Keratinocyte (primary cell): ENCODE measurements around the gene NEGR1. TPM values are rescaled to one million over a fixed set of nuclear protein-coding genes. Genes with fewer than 3 reads are reported as not detected.

ENCODE experiments used
- DNase-seq: peaks from one replicate; pipeline ENCODE4 v3.0.0-alpha.2; 2011; ENCODE audit warnings: low read depth, missing footprints, low spot score
- FAIRE-seq: peaks from 2 replicates; lab custom pipeline; 2011; peaks lifted over from hg19 to GRCh38; lab: Jason Lieb, UNC
- H2AFZ ChIP-seq: 2 replicates; pipeline ENCODE4 v1.6.0; 2012; ENCODE audit warnings: low read length, control low read depth, inconsistent platforms; ENCODE audit not compliant: control insufficient read depth
- H3K27ac ChIP-seq: 2 replicates; pipeline ENCODE4 v1.5.1; 2011; ENCODE audit warnings: low read length; ENCODE audit not compliant: control insufficient read depth, insufficient read depth
- H3K27me3 ChIP-seq: 3 replicates; pipeline ENCODE4 v1.6.0; 2011; ENCODE audit warnings: low read length; ENCODE audit not compliant: control insufficient read depth, insufficient read depth; ENCODE audit errors: extremely low read depth
- H3K36me3 ChIP-seq, 2 experiments: 2 replicates in 1 of 2; 3 replicates in 1 of 2; pipeline ENCODE4 v1.5.1; 2011; ENCODE audit warnings: low read length in 2 of 2, mild to moderate bottlenecking in 1 of 2; ENCODE audit not compliant: control insufficient read depth in 2 of 2, insufficient read depth in 2 of 2; ENCODE audit errors: extremely low read depth in 1 of 2
- H3K4me1 ChIP-seq: 3 replicates; pipeline ENCODE4 v1.5.1; 2011; ENCODE audit warnings: low read length; ENCODE audit not compliant: control insufficient read depth, insufficient read depth; ENCODE audit errors: extremely low read depth
- H3K4me2 ChIP-seq: 3 replicates; pipeline ENCODE4 v1.6.0; 2011; ENCODE audit warnings: low read depth, low read length; ENCODE audit not compliant: control insufficient read depth, insufficient read depth; ENCODE audit errors: extremely low read depth
- H3K4me3 ChIP-seq, 3 experiments: fragments of 200-600 bp in 1 of 3; sonication (generic) in 1 of 3; 2 replicates in 2 of 3; 3 replicates in 1 of 3; pipeline ENCODE4 v1.5.1; 2011 to 2016; ENCODE audit warnings: low read length in 3 of 3, mild to moderate bottlenecking in 3 of 3, control low read depth in 2 of 3, inconsistent platforms in 1 of 3, low read depth in 1 of 3, mixed read lengths in 1 of 3, mixed run types in 1 of 3, moderate library complexity in 1 of 3; ENCODE audit not compliant: control insufficient read depth in 2 of 3, insufficient read depth in 2 of 3; ENCODE audit errors: extremely low read depth in 1 of 3
- H3K79me2 ChIP-seq: 2 replicates; pipeline ENCODE4 v1.6.0; 2012; ENCODE audit warnings: low read length; ENCODE audit not compliant: control insufficient read depth, insufficient read depth
- H3K9ac ChIP-seq: 3 replicates; pipeline ENCODE4 v1.6.0; 2011; ENCODE audit warnings: low read length; ENCODE audit not compliant: control insufficient read depth, insufficient read depth; ENCODE audit errors: extremely low read depth
- H3K9me1 ChIP-seq: 3 replicates; pipeline ENCODE4 v1.6.0; 2011; ENCODE audit warnings: low read length; ENCODE audit not compliant: control insufficient read depth, insufficient read depth; ENCODE audit errors: extremely low read depth
- H3K9me3 ChIP-seq: 2 replicates; pipeline ENCODE4 v1.5.1; 2012; ENCODE audit warnings: low read depth, low read length; ENCODE audit not compliant: control insufficient read depth
- H4K20me1 ChIP-seq: 3 replicates; pipeline ENCODE4 v1.6.0; 2011; ENCODE audit warnings: low read length; ENCODE audit not compliant: control insufficient read depth, insufficient read depth; ENCODE audit errors: extremely low read depth
- CTCF ChIP-seq, 3 experiments: IDR thresholded peaks in 1 of 3; conservative IDR thresholded peaks in 1 of 3; optimal IDR thresholded peaks in 1 of 3; 2 replicates in 2 of 3; 3 replicates in 1 of 3; pipeline versions ENCODE3 to v1.5.1; 2011; ENCODE audit warnings: low read length in 3 of 3, mild to moderate bottlenecking in 3 of 3, moderate library complexity in 2 of 3, control low read depth in 1 of 3, inconsistent platforms in 1 of 3; ENCODE audit not compliant: insufficient read depth in 2 of 3; ENCODE audit errors: extremely low read depth in 1 of 3
- EZH2 ChIP-seq: IDR thresholded peaks from one replicate; pipeline ENCODE4 v1.6.1; 2012; ENCODE audit warnings: inconsistent platforms, mild to moderate bottlenecking, low read length, moderate library complexity
- dilution Hi-C: fragments of 300-500 bp; cut with MboI; formaldehyde crosslinking; loops from one replicate; pipeline ENCODE4 v1.7.0; 2020; ENCODE audit warnings: low sequenced_read_pairs; ENCODE audit not compliant: extremely low pct_ligation_motif_present
- polyA plus RNA-seq, 5 experiments: library from polyadenylated mRNA; depleted of rRNA in 3 of 5; stranded (reverse) in 3 of 5; stranded (forward) in 1 of 5; unstranded in 1 of 5; fragments of >200 nt; gene quantifications; 1 replicate in 1 of 5; 2 replicates in 3 of 5; 3 replicates in 1 of 5; pipeline versions ENCODE4 v1.2.1 to v1.2.3, GENCODE V29; 2011 to 2012; ENCODE audit warnings: missing spikeins in 2 of 5, low read depth in 1 of 5, low replicate concordance in 1 of 5

The NEGR1 gene
- polyA plus RNA-seq, 1 donor (not counting 4 experiments of a cell fraction or from before 2014, with no cell fraction given): 1.6 TPM

GRCh38 chr1:72283307-72284083, 1.2 kb upstream of the NEGR1 start:
- dilution Hi-C loops: no loop called here
- FAIRE-seq (peak; percentile 39), DNase-seq (no peak)
- peak overlapping the region; percentile 64 to 93 (median 90) for H3K4me3 ChIP-seq
- no peaks in the 10 kb centered on the region for H3K9me3 ChIP-seq
- H3K4me1 ChIP-seq: peaks cover 21% of the 10 kb centered on the region
- TF ChIP-seq CTCF (optimal IDR thresholded peaks at IDR 0.05 in 1 of 3, IDR thresholded peaks at IDR 0.05 in 1 of 3, conservative IDR thresholded peaks at IDR 0.05 in 1 of 3; ENCODE audit: extremely low read depth in 1 of 3, insufficient read depth in 2 of 3, low read length in 3 of 3) (no peak), EZH2 (no peak)
- no peaks in the 10 kb centered on the region for H3K36me3 ChIP-seq
- peak overlapping the region; percentile 98 for H2AFZ ChIP-seq
- H3K9ac ChIP-seq: peak overlapping the region; percentile 92
- H3K4me2 ChIP-seq: peak overlapping the region; percentile 93
- H3K9me1 ChIP-seq: no peaks in the 10 kb centered on the region
- peak overlapping the region; percentile 88 for H3K27ac ChIP-seq
- no peaks in the 10 kb centered on the region for H3K79me2 ChIP-seq
- no peaks in the 10 kb centered on the region for H3K27me3 ChIP-seq
- no peaks in the 10 kb centered on the region for H4K20me1 ChIP-seq

GRCh38 chr1:72283022-72283306, 625 bp upstream of the NEGR1 start:
- Histone ChIP-seq H2AFZ (peak overlapping the region; percentile 98), H3K4me2 (peak overlapping the region; percentile 93), H3K4me1 (peaks cover 21% of the 10 kb centered on the region), H3K36me3 (no peaks in the 10 kb centered on the region), H3K9me3 (no peaks in the 10 kb centered on the region), H3K27me3 (no peaks in the 10 kb centered on the region), H3K9me1 (no peaks in the 10 kb centered on the region), H4K20me1 (no peaks in the 10 kb centered on the region), H3K4me3 (peak overlapping the region; percentile 64 to 93 (median 90)), H3K79me2 (no peaks in the 10 kb centered on the region), H3K9ac (peak overlapping the region; percentile 92), H3K27ac (peak overlapping the region; percentile 88)
- no peak for TF ChIP-seq EZH2
- TF ChIP-seq CTCF (optimal IDR thresholded peaks at IDR 0.05 in 1 of 3, IDR thresholded peaks at IDR 0.05 in 1 of 3, conservative IDR thresholded peaks at IDR 0.05 in 1 of 3; ENCODE audit: extremely low read depth in 1 of 3, insufficient read depth in 2 of 3, low read length in 3 of 3): no peak
- no peak for FAIRE-seq
- dilution Hi-C loops: no loop called here
- DNase-seq: no peak
